IPS-20b (cell line): ENCODE results near the gene FBXW2.
"Not testable (repeated sequence)": the region's sequence is repeated elsewhere in the genome, so short reads cannot be mapped to it uniquely, and the experiment has no call there.

ENCODE experiments used
- H3K27ac ChIP-seq: one replicate; pipeline ENCODE4 v1.5.1; 2013; ENCODE audit warnings: low read length
- H3K27me3 ChIP-seq: 2 replicates; pipeline ENCODE4 v1.6.1; 2013; ENCODE audit warnings: mild to moderate bottlenecking, low read length, inconsistent platforms; ENCODE audit not compliant: insufficient read depth
- H3K36me3 ChIP-seq: 2 replicates; pipeline ENCODE4 v1.6.1; 2013; ENCODE audit warnings: low read depth, mild to moderate bottlenecking, inconsistent platforms, low read length, moderate library complexity; ENCODE audit not compliant: insufficient read depth
- H3K4me1 ChIP-seq: 2 replicates; pipeline ENCODE4 v1.6.1; 2013; ENCODE audit warnings: mild to moderate bottlenecking, control low read depth, inconsistent platforms, low read length, moderate library complexity; ENCODE audit not compliant: insufficient read depth
- H3K4me3 ChIP-seq: 2 replicates; pipeline ENCODE4 v1.5.1; 2013; ENCODE audit warnings: mild to moderate bottlenecking, low read length, inconsistent platforms
- H3K9ac ChIP-seq: 2 replicates; pipeline ENCODE4 v1.6.1; 2013; ENCODE audit warnings: low read depth, mild to moderate bottlenecking, inconsistent platforms, low read length, moderate library complexity
- H3K9me3 ChIP-seq: 2 replicates; pipeline ENCODE4 v1.6.1; 2013; ENCODE audit warnings: mild to moderate bottlenecking, low read depth, low read length, inconsistent platforms; ENCODE audit not compliant: insufficient read depth

The FBXW2 gene

DNA sequence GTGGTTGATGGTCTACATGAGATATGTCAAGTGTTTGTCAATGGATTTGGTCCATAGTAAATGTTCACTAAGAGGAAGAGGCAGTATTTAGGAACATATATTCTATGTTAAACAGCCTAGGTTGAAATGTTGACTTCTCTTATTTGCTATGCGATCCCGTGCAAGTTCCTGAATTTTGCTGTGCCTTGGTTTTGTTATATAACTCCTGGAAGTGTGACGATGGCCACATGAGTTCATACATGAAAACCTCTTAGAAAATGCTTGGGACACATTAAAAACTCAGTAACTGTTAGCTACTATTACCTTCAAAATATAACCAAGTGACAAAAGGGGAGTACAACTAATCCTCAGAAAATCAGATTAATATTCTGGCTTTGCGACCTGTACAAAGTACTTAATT, 21.9 kb upstream of the FBXW2 start:
- Histone ChIP-seq H3K27ac (no peak overlapping the region), H3K9ac (no peak overlapping the region), H3K36me3 (peaks cover 50% of the 10 kb centered on the region), H3K4me3 (no peak overlapping the region), H3K9me3 (no peaks in the 10 kb centered on the region), H3K4me1 (no peaks in the 10 kb centered on the region), H3K27me3 (no peaks in the 10 kb centered on the region)

DNA sequence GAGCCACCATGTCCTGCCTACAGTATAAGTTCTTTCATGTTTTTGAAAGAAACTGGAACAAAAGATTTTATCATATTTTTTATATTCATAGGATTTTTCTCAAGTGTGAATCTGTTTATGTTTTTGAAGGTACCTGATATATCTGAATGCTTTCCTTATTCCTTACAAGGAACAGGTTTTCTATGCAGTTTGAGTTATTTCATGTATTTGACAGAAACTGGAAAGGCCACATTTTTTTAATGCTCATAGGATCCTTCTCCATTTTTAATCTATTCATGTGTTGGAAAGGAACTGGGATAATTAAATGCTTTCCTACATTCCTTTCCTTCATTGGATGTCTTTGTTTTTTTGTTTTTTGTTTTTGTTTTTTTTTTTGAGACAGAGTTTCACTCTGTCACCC, 15.7 kb upstream of the FBXW2 start:
- Histone ChIP-seq H3K4me3 (no peak overlapping the region), H3K36me3 (no peaks in the 10 kb centered on the region), H3K27me3 (no peaks in the 10 kb centered on the region), H3K27ac (no peak overlapping the region), H3K9ac (no peak overlapping the region), H3K4me1 (no peaks in the 10 kb centered on the region), H3K9me3 (peaks cover 24% of the 10 kb centered on the region; the same call in 1 of the 2 replicates)

DNA sequence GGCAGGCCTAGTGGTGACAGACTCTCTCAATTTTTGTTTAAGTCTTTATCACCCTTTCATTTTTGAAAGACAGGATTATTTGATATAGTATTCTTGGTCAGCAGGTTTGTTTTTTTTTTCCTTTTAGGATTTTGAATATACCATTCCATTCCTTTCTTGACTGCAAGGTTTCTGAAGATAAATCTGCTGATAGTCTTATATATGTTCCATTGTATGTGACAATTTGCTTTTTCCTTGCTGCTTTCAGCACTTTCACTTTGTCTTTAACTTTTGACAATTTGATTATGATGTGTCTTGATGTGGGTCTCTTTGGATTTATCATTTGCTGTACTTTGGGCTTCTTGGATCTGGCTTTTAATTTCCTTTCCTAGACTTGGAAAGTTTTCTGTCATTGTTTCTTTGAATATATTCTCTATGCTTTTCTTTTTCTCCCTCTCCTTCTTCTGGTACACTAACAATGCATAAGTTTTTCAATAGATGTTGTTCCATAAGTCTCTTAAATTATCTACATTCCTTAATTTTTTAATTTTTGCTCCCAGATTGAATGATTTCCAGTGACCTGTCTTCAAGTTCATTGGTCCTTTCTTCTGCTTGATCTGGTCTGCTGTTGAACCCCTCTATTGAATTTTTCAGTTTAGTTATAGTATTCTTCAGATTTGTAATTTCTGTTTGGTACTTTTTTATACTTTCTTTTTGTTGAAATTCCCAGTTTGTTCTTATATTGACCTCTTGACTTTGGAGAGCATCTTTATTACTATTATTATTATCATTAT, 14.6 kb upstream of the FBXW2 start:
- H3K9me3 ChIP-seq: peaks cover 24% of the 10 kb centered on the region; the same call in 1 of the 2 replicates
- no peak overlapping the region for H3K27ac ChIP-seq
- H3K36me3 ChIP-seq: no peaks in the 10 kb centered on the region
- no peak overlapping the region for H3K9ac ChIP-seq
- no peaks in the 10 kb centered on the region for H3K27me3 ChIP-seq
- H3K4me1 ChIP-seq: no peaks in the 10 kb centered on the region
- no peak overlapping the region for H3K4me3 ChIP-seq

DNA sequence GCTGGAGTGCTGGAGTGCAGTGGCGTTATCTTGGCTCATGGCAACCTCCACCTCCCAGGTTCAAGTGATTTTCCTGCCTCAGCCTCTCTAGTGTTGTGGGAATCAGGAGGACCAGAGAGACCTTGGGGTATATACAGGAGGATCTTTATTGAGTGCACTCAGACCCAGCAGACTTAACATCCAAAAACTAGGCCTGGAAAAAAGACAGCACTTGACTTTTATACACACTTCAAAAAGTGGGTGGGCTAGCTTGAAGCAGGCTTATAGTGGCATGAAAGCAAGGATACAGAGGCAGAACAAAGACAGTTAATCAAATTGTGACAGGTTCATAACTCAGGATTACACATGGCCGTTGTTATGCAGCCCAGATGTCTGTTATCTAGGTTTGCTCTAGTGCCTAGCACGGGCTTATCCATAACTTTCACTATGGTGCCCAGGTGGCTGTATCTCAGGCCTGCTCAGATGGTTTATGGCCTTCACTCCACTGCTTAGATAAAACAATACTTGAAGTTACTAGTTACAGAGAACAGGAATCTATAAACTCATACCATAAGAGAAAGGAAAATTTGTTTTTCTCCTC, 11.7 kb upstream of the FBXW2 start:
- H3K4me3 ChIP-seq, H3K27me3 ChIP-seq, H3K4me1 ChIP-seq, H3K9ac ChIP-seq, H3K27ac ChIP-seq, H3K36me3 ChIP-seq: not testable (repeated sequence)
- H3K9me3 ChIP-seq: peaks cover 24% of the 10 kb centered on the region; the same call in 1 of the 2 replicates

DNA sequence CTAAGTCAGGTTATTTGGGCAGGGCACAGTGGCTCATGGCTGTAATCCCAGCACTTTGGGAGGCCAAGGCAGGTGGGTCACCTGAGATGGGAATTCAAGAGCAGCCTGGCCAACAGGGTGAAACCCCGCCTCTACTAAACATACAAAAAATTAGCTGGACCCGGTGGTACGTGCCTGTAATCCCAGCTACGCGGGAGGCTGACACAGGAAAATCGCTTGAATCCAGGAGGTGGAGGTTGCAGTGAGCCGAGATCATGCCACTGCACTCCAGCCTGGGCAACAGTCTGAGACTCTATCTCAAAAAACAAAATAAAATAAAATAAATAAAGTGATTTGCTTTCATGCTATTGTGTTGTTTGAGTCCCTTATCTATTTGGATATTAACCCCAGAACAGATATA, 8.2 kb upstream of the FBXW2 start:
- Histone ChIP-seq H3K9ac (no peak overlapping the region), H3K27me3 (no peaks in the 10 kb centered on the region), H3K4me1 (no peaks in the 10 kb centered on the region), H3K27ac (no peak overlapping the region), H3K4me3 (no peak overlapping the region), H3K9me3 (peaks cover 9% of the 10 kb centered on the region; the same call in 1 of the 2 replicates), H3K36me3 (no peaks in the 10 kb centered on the region)

DNA sequence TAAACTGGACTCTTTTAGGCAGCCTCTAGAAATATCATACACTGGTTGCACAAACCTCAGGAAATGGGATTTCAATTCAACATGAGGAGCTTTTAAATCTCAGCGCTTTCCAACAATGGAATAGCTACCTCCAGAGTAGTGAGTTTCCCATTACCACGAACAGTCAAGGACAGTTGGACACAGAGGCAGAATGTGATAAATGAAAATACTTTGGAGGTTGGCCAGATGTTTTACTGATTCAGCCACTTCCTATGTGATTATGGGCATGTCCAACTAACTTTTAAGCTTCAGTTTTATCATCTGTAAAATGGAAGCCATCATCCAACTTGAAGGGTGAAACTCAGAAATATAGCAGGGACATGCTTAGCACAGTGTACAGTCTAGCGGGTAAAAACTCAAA, 2.1 kb downstream of the FBXW2 start:
- no peaks in the 10 kb centered on the region for H3K27me3 ChIP-seq
- H3K9ac ChIP-seq: 0 out of 2 replicates have a peak overlapping the region, but pooled peaks have one; percentile 96
- peaks cover 4% of the 10 kb centered on the region; the same call in 1 of the 2 replicates for H3K4me1 ChIP-seq
- peaks cover 45% of the 10 kb centered on the region for H3K36me3 ChIP-seq
- H3K4me3 ChIP-seq: peak overlapping the region; percentile 99; the same call in 1 of the 2 replicates
- no peaks in the 10 kb centered on the region for H3K9me3 ChIP-seq
- H3K27ac ChIP-seq: no peak overlapping the region

DNA sequence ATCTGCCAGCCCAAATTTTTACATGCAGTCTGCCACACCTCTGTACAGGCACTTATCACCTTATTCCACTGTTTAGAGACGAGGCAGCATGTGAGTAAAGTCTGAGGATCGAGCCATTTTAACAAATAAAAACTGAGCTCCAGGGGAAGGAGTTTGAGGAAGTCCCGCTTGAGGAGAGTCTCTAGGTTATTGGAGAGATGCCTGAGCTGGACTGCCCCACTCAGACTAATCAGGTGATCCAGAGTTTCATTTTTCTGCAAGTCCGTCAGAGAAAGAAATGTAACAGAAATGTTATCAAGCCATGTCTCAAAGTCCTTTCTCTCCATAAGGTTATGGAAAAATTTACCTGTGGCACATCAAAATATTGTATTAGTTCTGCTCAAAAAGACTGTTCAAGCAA, 5.3 kb downstream of the FBXW2 start:
- Histone ChIP-seq H3K27ac (no peak overlapping the region), H3K9ac (no peak overlapping the region), H3K9me3 (no peaks in the 10 kb centered on the region), H3K27me3 (no peaks in the 10 kb centered on the region), H3K36me3 (peaks cover 61% of the 10 kb centered on the region), H3K4me1 (peaks cover 4% of the 10 kb centered on the region; the same call in 1 of the 2 replicates), H3K4me3 (no peak overlapping the region)

DNA sequence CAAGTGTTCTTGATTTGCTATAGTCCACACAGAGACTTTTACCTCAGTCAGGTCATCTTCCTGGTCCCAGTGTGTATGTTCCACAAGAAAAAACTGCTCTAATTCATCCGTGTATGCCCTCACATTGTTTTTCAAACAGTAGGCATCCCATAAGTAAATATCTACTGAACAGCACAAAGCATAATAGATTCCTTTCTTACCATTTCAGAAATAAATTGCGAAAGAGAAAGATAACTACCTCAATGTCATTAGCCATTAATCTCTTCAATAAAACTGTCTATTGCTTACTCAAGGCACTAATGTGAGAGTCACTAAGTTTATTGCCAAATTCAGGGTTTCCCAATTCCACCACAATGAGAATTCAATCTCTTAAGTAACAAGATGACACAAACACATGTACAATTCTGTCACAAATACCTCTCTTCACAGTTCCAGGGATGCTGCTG, 9.6 kb downstream of the FBXW2 start:
- Histone ChIP-seq H3K27ac (no peak overlapping the region), H3K9me3 (no peaks in the 10 kb centered on the region), H3K27me3 (no peaks in the 10 kb centered on the region), H3K9ac (no peak overlapping the region), H3K4me1 (no peaks in the 10 kb centered on the region), H3K36me3 (peaks cover 50% of the 10 kb centered on the region), H3K4me3 (no peak overlapping the region)

DNA sequence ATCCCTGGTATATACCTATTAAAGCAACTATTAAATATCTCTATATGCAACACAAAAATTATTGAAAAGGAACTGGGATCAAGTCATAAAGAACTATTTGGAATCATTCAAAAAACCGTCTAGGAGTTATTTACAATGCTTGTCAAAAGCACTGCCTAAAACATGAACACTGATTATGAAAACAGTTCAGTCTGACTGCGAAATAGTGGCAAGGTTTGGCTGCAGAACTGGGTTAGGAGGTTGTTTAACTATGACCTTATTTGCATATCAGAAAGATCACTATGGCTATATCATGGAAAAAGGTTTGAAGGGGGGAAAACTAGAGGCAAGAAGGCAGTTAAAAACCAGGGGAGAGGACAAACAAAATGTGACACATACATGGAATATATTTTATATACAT, 12.0 kb downstream of the FBXW2 start:
- H3K4me1 ChIP-seq: no peaks in the 10 kb centered on the region
- H3K27ac ChIP-seq: no peak overlapping the region
- peaks cover 51% of the 10 kb centered on the region for H3K36me3 ChIP-seq

DNA sequence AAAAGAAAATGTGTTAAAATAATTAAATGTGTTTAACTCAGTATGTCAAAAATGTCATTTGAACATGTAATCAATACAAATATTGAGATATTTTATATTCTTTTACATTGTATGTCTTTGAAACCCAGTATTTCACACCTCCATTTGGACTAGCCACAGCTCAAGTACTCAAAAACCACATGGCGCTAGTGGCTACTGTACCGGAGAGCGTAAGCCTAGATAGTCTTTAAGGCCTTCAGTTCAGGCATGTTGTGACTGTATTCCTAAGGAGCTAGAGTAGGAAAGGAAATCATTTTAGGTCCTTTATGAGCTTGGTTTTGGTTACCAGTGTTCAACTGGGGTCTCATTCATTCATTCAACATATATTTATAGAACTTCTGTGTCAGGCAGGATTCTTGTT, 12.8 kb downstream of the FBXW2 start:
- Histone ChIP-seq H3K9ac (no peak overlapping the region), H3K9me3 (no peaks in the 10 kb centered on the region), H3K4me1 (no peaks in the 10 kb centered on the region), H3K4me3 (no peak overlapping the region), H3K36me3 (peaks cover 53% of the 10 kb centered on the region), H3K27me3 (no peaks in the 10 kb centered on the region), H3K27ac (no peak overlapping the region)

More for the DNA sequence above, 12.0 kb downstream of the FBXW2 start:
- Histone ChIP-seq H3K4me3 (no peak overlapping the region), H3K9me3 (no peaks in the 10 kb centered on the region), H3K27me3 (no peaks in the 10 kb centered on the region), H3K9ac (no peak overlapping the region)

DNA sequence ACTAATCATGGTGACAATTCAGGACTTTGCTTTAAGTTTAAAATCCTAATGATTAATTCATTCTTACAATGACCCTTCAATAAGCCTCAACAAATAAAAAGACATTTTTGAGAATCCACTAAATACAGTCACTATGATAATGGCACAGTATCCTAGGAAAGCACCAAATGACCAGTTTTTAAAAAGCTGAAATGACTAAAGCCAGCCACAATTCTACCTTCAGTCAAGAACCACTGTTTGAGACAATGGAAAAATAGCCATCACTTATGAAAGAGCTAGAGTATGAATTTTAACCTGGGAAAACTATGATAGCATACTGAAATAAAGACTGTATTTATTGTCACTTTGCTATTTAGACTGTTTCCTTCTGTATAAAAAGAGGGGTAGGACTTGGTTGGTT, 14.0 kb downstream of the FBXW2 start:
- H3K4me3 ChIP-seq: no peak overlapping the region
- H3K4me1 ChIP-seq: no peaks in the 10 kb centered on the region
- H3K36me3 ChIP-seq: peaks cover 62% of the 10 kb centered on the region
- H3K9me3 ChIP-seq: no peaks in the 10 kb centered on the region
- H3K27ac ChIP-seq: no peak overlapping the region
- no peaks in the 10 kb centered on the region for H3K27me3 ChIP-seq
- no peak overlapping the region for H3K9ac ChIP-seq

DNA sequence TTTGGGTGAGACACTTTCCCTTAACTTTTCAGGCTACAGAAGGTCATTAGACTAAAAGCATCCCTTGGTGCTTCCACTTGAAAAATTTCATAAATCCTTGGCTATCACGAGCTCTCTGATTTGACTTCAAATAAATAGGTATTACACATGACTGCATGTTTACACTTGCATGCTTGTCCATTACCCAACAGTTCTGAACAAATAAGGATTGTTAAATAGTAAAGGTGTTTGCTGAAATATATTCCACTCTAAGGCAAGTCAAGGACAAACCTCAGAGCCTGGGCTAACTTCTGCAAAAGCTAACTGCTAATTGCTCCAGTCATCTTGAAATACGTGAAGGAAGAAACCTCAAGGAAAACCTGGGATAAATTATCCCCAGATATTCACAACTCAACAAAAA, 14.5 kb downstream of the FBXW2 start:
- Histone ChIP-seq H3K27me3 (no peaks in the 10 kb centered on the region), H3K4me3 (no peak overlapping the region), H3K9me3 (no peaks in the 10 kb centered on the region), H3K27ac (no peak overlapping the region), H3K9ac (no peak overlapping the region), H3K4me1 (no peaks in the 10 kb centered on the region), H3K36me3 (peaks cover 61% of the 10 kb centered on the region)
